Measurements from ENCODE around the gene POLR1C.
"Not testable (repeated sequence)": the region's sequence is repeated elsewhere in the genome, so short reads cannot be mapped to it uniquely, and the experiment has no call there.

POLR1C gene

GRCh38 chr6:43510827-43511163 lies 6.1 kb upstream of the POLR1C start:
- DNase-seq: no peak

- no peak for DNase-seq
These were observed 5.0 kb upstream of the POLR1C start for GRCh38 chr6:43511824-43512415.

DNA sequence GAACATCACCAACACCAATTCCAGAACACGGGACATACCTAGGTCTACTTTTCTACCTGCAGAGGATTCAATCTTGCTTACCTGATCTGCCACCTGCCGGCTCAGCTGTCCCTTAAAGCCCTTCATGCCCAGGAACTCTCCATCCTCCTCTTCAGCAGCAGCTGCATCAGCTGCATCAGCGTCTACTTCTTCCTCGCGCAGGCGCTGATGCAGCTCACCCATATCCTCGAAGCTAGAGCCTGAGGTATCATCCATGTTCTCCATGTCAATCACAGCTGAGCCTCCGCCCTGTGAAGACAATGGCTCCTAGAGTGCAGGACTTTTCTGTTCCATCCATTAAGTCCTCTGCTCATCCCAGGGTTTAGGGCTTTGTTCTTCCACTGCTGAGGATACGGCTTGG lies 1.1 kb upstream of the POLR1C start:
- no peak for DNase-seq

DNA sequence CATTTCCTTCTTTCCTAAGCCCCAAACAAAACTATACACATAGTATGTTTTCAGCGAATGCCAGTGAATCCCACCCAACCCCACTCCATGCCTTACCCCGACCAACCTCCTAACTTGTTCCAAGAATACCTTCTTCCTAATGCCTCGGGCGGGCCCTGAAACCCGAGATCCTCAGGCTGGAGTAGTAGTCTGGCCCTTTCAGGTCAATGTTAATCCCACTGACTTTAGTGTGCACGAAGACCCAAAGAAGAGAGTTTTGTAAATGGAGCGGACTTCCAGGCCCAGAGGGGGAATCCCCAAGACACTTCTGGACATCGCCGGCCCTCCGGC lies 557 bp upstream of the POLR1C start:
- DNase-seq: no peak

DNA sequence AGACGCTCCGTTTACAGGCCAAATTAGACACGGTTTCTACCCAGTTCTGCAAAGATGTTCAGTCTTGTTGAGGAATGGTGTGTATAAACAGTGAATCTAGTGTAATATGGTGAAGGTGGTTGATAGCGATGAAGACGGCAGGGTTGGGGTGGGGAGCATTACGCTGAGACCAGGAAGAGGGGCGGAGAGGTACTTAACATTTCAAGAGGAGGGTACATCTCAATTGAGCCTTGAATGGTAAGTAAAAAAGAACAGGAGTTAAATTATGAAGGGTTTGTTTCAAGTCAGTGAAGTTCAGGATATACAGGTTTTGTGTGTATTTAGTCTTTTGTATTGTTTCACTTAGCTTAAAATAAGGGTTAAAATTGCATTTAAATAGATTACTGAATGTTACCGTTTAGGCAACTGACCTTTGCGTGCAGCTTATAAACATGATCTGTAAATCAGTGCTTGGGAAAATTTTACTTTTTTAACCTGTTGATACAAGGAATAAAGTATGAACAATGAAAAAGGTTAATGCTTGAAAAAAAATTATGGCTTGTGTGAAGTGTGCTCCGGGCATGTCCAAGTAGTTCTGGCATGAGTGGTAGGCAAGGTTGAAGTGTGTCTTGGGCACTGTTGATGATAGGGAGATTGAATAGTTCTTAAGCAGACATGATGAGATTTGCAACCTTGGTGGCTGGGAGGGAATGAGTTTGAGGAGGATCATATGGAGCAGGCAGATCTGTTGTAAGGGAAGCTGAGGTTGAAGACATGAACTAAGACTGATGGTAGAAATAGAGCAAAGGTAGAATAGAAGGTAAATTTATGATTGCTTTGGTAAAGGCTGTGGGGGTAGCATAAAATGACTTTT lies 842 bp downstream of the POLR1C start:
- DNase-seq: no peak

DNA sequence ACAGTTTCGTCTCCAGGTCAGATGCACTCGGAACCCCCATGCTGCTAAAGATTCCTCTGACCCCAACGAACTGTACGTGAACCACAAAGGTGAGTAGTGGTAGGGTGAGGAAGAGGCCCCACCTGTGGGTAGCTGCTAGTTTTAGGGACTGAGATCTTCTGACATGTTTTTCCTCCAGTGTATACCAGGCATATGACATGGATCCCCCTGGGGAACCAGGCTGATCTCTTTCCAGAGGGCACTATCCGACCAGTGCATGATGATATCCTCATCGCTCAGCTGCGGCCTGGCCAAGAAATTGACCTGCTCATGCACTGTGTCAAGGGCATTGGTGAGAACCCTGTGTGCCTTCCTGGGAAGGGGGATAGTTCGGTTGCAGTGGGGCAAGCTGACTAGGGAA lies 3.2 kb downstream of the POLR1C start:
- DNase-seq: no peak

- DNase-seq: no peak
These were observed 4.9 kb downstream of the POLR1C start for GRCh38 chr6:43521836-43522235.

DNA sequence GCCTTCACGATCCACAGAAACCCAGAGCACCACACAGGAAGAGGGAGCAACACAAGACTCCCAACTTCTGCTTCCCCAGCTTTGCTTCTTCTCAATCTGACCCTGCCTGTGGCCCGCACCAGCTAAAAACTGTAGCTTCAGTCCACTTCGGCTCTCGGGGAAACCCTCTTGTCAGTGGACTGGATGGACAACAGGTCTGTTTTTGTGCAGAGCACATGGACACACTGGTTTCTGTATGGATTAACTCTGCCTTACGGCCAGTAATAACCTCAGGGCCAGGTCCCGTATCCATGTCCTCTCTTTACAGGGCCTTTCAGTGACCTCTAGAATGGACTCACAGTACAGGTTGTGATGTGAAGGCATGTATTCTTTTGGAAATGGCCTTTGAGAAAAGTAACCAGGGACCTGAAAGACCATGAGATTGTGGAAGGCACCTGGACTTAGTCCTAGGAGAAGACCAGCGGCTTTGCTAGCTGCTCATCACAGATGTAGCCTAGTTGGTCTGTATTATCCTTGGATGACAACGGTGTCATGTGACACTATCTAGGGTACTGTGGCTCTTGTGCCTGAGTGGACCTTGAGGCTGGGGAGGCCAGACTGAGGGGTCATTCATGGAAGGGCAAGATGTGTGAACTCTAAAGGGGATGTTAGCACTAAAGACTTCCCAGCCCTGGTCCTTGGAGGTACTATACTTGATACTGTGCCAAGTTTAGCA lies 5.8 kb downstream of the POLR1C start:
- no peak for DNase-seq

- no peak for DNase-seq
These were observed 6.4 kb downstream of the POLR1C start for GRCh38 chr6:43523284-43523683.

- no peak for DNase-seq
These were observed 7.6 kb downstream of the POLR1C start for GRCh38 chr6:43524483-43524961.

- DNase-seq: no peak
These were observed 15.3 kb downstream of the POLR1C start for GRCh38 chr6:43532201-43532600.

DNA sequence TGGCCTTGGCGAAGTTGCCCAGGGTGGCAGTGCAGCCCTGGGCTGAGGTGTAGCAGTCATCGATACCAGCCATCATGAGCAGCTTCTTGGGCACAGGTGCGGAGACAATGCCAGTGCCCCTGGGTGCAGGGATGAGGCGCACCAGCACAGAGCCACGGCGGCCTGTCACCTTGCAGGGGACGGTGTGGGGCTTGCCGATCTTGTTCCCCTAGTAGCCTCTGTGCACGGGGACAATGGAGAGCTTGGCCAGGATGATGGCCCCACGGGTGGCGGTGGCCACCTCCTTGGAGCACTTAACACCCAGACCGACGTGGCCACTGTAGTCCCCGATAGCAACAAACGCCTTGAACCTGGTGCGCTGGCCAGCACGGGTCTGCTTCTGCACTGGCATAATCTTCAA lies 22.1 kb downstream of the POLR1C start:
- DNase-seq: not testable (repeated sequence)

DNA sequence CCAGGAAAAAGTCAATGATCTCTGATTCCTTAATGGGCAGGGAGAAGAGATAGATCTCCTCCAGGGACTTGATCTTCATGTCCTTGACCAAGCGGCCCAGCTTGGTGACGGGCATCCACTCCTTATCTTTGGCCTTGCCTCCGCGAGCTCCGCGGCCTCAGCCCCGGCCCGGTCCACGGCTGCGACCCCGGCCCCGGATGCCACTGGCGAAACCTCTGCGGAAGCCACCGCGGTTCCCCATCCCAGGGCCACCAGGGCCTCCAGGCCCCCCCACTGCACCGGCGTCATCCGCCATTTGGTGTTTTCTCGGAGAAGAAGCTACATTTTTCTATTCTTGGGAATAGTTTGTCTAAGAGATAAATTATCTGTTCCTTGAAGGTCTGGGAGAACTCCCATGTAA lies 22.5 kb downstream of the POLR1C start:
- DNase-seq: not testable (repeated sequence)

GRCh38 chr6:43540507-43540906 lies 23.6 kb downstream of the POLR1C start:
- no peak for DNase-seq

DNA sequence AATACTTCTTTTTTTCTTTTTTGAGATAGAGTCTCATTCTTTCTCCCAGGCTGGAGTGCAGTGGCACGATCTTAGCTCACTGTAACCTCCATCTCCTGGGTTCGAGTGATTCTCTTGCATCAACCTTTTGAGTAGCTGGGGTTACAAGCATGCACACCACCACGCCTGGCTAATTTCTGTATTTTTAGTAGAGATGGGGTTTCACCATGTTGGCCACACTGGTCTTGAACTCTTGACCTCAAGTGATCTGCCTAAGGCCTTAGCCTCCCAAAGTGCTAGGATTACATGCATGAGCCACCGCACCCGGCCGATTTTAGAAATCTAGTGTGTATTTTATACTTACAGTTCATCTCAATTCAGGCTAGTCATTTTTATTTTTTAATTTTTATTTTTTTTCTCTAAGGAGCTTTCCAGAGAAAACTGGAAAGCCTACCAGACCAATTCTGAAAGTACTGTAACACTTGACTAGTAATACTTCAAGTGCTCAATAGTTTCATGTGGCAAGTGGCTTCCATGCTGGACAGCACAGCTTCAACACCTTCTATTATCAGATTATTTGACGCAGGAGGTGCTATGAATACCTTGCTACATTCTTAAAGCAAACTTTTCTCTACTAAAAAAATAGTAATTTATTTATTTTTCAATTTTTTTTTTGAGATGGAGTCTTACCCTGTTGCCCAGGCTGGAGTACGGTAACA lies 25.0 kb downstream of the POLR1C start:
- DNase-seq: no peak

DNA sequence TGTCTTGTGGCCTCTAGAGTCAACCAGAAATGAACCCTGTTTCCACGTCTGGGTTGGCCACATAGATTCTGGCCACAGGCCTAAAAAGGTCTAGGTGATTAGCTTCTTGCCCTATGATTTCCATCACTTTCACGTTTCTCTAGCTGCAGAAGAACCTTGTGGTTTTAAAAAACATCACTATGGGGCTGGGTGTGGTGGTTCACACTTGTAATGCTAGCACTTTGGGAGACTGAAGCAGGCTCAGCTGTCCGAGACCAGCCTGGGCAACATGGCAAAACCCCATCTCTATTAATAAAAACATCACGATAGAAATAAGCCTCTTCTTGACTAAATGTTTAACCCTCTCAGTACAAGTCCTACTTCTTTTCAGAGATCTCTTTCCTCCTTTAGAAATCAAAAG lies 27.6 kb downstream of the POLR1C start:
- no peak for DNase-seq

GRCh38 chr6:43547222-43547621 lies 30.3 kb downstream of the POLR1C start:
- no peak for DNase-seq

- not testable (repeated sequence) for DNase-seq
These were observed 40.7 kb downstream of the POLR1C start for GRCh38 chr6:43557620-43558019.

DNA sequence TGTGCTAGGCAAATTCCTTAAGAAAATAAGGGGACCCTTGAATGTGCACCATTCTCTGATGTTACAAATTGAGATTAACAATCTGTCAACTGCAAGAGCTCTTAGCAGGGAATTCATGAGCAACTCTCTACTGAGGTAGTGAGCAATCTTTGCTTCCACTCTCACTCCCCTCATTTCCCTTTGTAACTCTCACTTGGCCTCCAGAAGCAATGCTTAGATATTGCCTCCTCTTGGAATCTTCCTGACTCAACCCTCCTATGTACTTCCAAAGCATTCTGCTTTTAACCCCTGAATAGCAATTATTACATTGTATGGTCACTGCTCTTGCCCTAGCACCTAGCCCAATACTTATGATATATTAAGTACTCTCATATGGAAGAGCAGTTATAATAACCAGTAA lies 42.4 kb downstream of the POLR1C start:
- DNase-seq: no peak

DNA sequence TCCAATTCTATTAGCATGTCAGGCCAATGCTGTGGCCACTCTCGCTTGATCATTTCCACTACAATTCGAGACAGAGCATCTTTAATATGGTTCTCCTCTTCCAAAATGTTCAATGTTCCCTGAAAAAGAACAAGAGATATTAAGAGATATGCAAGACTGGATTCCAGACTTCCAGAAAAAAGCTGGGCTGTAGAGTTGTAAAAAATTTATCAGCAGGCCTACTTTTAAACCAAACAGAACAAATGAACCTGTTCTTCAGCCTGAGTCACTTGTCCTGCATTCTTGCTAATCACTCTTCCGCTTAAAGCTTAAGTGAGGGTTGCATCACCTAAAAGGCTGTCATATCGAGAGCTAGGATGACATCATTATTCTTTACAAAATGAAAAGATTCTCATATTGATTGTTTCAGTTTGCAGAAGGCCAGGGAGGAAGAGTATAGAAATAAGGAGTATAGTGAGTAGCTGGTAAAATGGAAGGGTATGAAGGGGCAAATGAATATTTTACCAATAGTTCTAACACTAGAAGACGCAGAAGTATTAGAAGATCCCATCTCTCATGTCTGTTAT lies 54.1 kb downstream of the POLR1C start:
- DNase-seq: no peak
